HG03575 (cell line): ENCODE results near the gene REG3G.
A peak's percentile ranks its signal among the peaks of the same experiment; 100 is the strongest.

ENCODE experiments used
- ATAC-seq: cut with Tn5 transposase; IDR thresholded peaks from one replicate; pipeline ENCODE4 v1.9.1; 2021; ENCODE audit not compliant: unreplicated experiment, insufficient number of reproducible peaks, low FRiP score; ENCODE audit errors: extremely low read depth

REG3G gene

GRCh38 chr2:79025421-79025820 lies at the start of gene REG3G:
TSS of gene REG3G (plus strand) at chr2:79025702. CDS start at chr2:79026094, 392 bp downstream.
- ATAC-seq, result no peak

- peak; percentile 99 for ATAC-seq
Measured at GRCh38 chr2:78977661-78978145, 47.8 kb upstream of the REG3G start.

- ATAC-seq, result no peak
Measured at GRCh38 chr2:78978340-78978739, 47.2 kb upstream of the REG3G start.

- ATAC-seq, result no peak
Measured at GRCh38 chr2:78979380-78980151, 45.9 kb upstream of the REG3G start.

- ATAC-seq, result no peak
Measured at GRCh38 chr2:78980152-78980465, 45.4 kb upstream of the REG3G start.

- ATAC-seq, result no peak
Measured at GRCh38 chr2:78980871-78981270, 44.6 kb upstream of the REG3G start.

GRCh38 chr2:78982638-78983330 lies 42.7 kb upstream of the REG3G start:
- ATAC-seq, result no peak

GRCh38 chr2:78984386-78984785 lies 41.1 kb upstream of the REG3G start:
- ATAC-seq, result no peak

GRCh38 chr2:78985558-78985957 lies 39.9 kb upstream of the REG3G start:
- ATAC-seq, result no peak

- ATAC-seq, result no peak
Measured at GRCh38 chr2:78989051-78989450, 36.5 kb upstream of the REG3G start.

GRCh38 chr2:78992451-78992806 lies 33.1 kb upstream of the REG3G start:
- no peak for ATAC-seq

- no peak for ATAC-seq
Measured at GRCh38 chr2:78992807-78993517, 32.5 kb upstream of the REG3G start.

- no peak for ATAC-seq
Measured at GRCh38 chr2:78993518-78994148, 31.9 kb upstream of the REG3G start.

GRCh38 chr2:78994789-78995188 lies 30.7 kb upstream of the REG3G start:
- ATAC-seq, result no peak

- ATAC-seq, result no peak
Measured at GRCh38 chr2:78999406-78999805, 26.1 kb upstream of the REG3G start.

- no peak for ATAC-seq
Measured at GRCh38 chr2:79000008-79000576, 25.4 kb upstream of the REG3G start.

- ATAC-seq, result no peak
Measured at GRCh38 chr2:79001285-79001684, 24.2 kb upstream of the REG3G start.

GRCh38 chr2:79004680-79005079 lies 20.8 kb upstream of the REG3G start:
- ATAC-seq, result no peak

- ATAC-seq, result no peak
Measured at GRCh38 chr2:79005216-79005615, 20.3 kb upstream of the REG3G start.
